Breast epithelium (tissue), 4 donors: ENCODE data around the gene LIN28B. TPM values are rescaled to one million over a fixed set of nuclear protein-coding genes. Genes with fewer than 3 reads are reported as not detected.

Experiments
- DNase-seq, 2 donors: peaks; one replicate each; pipeline ENCODE4 v3.0.0-alpha.2; 2019; ENCODE audit warnings: low spot score in 2 of 2
- H3K27ac ChIP-seq, 2 donors: fragments of 200-600 bp; sonication (generic) in 1 of 2; one replicate each; pipeline ENCODE4 v1.5.1; 2016 to 2019; ENCODE audit warnings: mild to moderate bottlenecking in 1 of 2
- H3K27me3 ChIP-seq, 2 donors: fragments of 200-600 bp; sonication (generic) in 1 of 2; one replicate each; pipeline versions ENCODE4 v1.5.1 to v1.6.0; 2017 to 2019; ENCODE audit warnings: control low read depth in 1 of 2, mild to moderate bottlenecking in 1 of 2
- H3K36me3 ChIP-seq: fragments of 200-600 bp; one replicate; pipeline ENCODE4 v1.5.1; 2019
- H3K4me1 ChIP-seq, 2 donors: fragments of 200-600 bp; sonication (generic); one replicate each; pipeline ENCODE4 v1.5.1; 2016 to 2019; ENCODE audit warnings: control low read depth in 1 of 2
- H3K4me3 ChIP-seq, 3 donors: fragments of 200-600 bp; sonication (generic); 1 replicate in 2 of 3; 2 replicates in 1 of 3; pipeline ENCODE4 v1.5.1; 2016 to 2019; ENCODE audit warnings: mild to moderate bottlenecking in 3 of 3, moderate library complexity in 2 of 3
- H3K9me3 ChIP-seq, 2 donors: fragments of 200-600 bp; sonication (generic) in 1 of 2; one replicate each; pipeline ENCODE4 v1.5.1; 2016 to 2019; ENCODE audit warnings: control low read depth in 1 of 2
- POLR2A ChIP-seq: fragments of 450-650 bp; IDR thresholded peaks from one replicate; pipeline ENCODE4 v1.6.1; 2016; ENCODE audit warnings: antibody characterized with exemption, mild to moderate bottlenecking, moderate library complexity
- POLR2AphosphoS5 ChIP-seq, 3 donors: sonication (generic); formaldehyde crosslinking; IDR thresholded peaks; one replicate each; pipeline ENCODE4 v1.6.1; 2017; ENCODE audit warnings: antibody characterized with exemption in 3 of 3
- intact Hi-C: fragments of 100-400 bp; cut with DNase I; formaldehyde crosslinking; loops from one replicate; pipeline ENCODE4 v1.15.1; 2023; ENCODE audit warnings: low total_unique reads
- total RNA-seq, 3 donors: library from RNA; depleted of rRNA; stranded (reverse); fragments of >200 nt; gene quantifications; one replicate each; pipeline ENCODE4 v1.1.0, GENCODE V29; 2016
- TF ChIP-seq, protein P1 (sequence below), 3 donors: fragments of 450-650 bp; IDR thresholded peaks; one replicate each; pipeline ENCODE4 v1.5.1; 2016 to 2017; ENCODE audit warnings: antibody characterized with exemption in 3 of 3, mild to moderate bottlenecking in 3 of 3, moderate library complexity in 3 of 3

Gene LIN28B
- total RNA-seq, 3 donors from 2014 or later = not detected

DNA sequence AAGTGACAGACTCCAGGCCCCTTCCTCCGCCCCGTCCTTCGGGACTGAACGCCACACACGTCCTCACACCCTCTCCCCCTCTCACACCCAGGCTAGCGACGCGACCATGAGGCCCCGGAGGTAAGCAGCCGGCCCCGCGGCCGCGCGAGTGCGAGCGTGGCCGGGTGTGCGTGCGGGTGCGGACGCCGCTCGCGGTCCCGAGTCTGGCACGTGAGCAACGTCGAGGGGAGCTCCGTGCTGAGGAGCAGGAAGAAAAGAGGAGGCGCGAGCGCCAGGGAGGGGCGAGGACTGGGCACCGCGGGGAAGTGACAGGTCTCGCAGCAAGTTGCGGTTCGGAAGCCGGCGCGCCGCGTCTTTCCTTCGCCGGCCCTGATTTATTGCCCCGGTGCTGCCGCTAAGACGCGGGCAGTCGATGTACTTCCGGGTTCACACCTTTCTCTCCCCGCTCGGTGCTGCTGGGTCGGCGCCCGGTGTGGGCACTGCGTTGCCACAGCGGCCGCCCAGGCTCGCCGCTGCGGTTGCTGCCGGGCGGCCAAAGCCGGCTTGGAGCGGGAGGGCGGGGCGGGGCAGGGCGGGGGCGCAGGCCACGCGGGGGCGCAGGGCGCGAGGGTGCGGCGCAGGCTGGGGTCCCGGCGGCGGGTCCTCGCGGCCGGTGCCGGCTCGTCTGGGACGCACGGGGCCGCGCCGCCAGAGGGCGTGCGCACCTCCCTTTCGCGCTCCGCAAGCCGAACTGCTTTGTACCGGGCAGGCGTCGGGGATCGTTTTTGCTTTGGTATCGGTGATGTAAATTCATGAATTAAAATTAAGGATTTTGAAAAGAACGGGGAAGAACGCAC lies 15.8 kb upstream of the LIN28B start:
- no peaks in the 10 kb centered on the region for H3K4me1 ChIP-seq
- H3K4me3 ChIP-seq = peak overlapping the region; percentile 30 to 63 (median 41)
- H3K36me3 ChIP-seq = peaks cover 4% of the 10 kb centered on the region
- H3K27ac ChIP-seq = no peak overlapping the region
- peaks cover 0 to 50% of the 10 kb centered on the region in 2 donors for H3K27me3 ChIP-seq
- intact Hi-C loops = no loop called here
- TF ChIP-seq, protein P1, sequence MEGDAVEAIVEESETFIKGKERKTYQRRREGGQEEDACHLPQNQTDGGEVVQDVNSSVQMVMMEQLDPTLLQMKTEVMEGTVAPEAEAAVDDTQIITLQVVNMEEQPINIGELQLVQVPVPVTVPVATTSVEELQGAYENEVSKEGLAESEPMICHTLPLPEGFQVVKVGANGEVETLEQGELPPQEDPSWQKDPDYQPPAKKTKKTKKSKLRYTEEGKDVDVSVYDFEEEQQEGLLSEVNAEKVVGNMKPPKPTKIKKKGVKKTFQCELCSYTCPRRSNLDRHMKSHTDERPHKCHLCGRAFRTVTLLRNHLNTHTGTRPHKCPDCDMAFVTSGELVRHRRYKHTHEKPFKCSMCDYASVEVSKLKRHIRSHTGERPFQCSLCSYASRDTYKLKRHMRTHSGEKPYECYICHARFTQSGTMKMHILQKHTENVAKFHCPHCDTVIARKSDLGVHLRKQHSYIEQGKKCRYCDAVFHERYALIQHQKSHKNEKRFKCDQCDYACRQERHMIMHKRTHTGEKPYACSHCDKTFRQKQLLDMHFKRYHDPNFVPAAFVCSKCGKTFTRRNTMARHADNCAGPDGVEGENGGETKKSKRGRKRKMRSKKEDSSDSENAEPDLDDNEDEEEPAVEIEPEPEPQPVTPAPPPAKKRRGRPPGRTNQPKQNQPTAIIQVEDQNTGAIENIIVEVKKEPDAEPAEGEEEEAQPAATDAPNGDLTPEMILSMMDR (IDR thresholded peaks at IDR 0.05) = no peak
- TF ChIP-seq POLR2AphosphoS5 (IDR thresholded peaks at IDR 0.05) (no peak), POLR2A (no peak)
- H3K9me3 ChIP-seq = peaks cover 6 to 15% of the 10 kb centered on the region in 2 donors
- no peak for DNase-seq

DNA sequence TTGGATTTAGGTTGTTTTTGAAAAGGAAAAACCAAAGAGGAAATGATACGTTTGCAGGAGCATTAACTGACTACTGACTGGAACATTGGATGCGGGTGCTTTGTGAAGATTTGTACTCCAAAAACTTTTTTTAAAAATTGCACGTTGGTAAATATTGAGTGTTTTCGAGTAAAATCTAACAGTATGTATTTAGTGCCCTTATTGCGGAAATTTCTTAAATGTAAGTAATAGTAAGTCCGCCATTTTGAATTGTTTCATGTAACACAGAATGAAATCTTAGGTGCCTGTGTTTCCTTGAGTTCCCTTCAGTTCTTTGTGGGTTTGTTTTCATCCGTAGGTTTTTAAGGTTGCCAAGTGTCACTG lies 15.2 kb upstream of the LIN28B start:
- TF ChIP-seq POLR2AphosphoS5 (IDR thresholded peaks at IDR 0.05) = no peak
- TF ChIP-seq, protein P1 (IDR thresholded peaks at IDR 0.05) = no peak
- TF ChIP-seq POLR2A = no peak
- peaks cover 6 to 15% of the 10 kb centered on the region in 2 donors for H3K9me3 ChIP-seq
- intact Hi-C loops = no loop called here
- no peak overlapping the region for H3K27ac ChIP-seq
- H3K4me1 ChIP-seq = no peaks in the 10 kb centered on the region
- DNase-seq = no peak
- peaks cover 4% of the 10 kb centered on the region for H3K36me3 ChIP-seq
- peak overlapping the region in 1 of 3 donors; percentile 63 for H3K4me3 ChIP-seq
- H3K27me3 ChIP-seq = peaks cover 0 to 46% of the 10 kb centered on the region in 2 donors

DNA sequence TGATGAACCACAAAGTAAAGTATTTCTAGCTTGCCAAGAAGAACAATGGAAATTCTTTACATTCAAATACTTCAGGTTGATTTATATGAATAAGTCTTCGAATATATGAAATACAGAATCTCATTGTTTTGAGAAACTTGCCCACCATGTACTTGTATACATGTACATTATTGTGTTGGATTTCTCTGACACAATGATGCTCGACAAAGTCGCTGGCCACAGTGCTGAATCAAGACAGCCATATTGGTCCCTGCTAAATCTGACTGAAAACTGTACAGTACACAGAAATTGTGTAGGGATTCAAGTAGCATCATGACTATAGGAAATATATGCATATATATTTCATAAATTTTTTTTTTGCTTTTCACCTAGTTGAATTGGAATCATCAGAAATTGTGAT lies 13.1 kb upstream of the LIN28B start:
- no peak overlapping the region for H3K27ac ChIP-seq
- no peaks in the 10 kb centered on the region for H3K4me1 ChIP-seq
- peaks cover 4% of the 10 kb centered on the region for H3K36me3 ChIP-seq
- TF ChIP-seq POLR2A = no peak
- TF ChIP-seq, protein P1 (IDR thresholded peaks at IDR 0.05) = no peak
- TF ChIP-seq POLR2AphosphoS5 (IDR thresholded peaks at IDR 0.05) = no peak
- H3K4me3 ChIP-seq = no peak overlapping the region
- H3K27me3 ChIP-seq = peaks cover 0 to 56% of the 10 kb centered on the region in 2 donors
- H3K9me3 ChIP-seq = peaks cover 0 to 15% of the 10 kb centered on the region in 2 donors
- no peak for DNase-seq
- intact Hi-C loops = no loop called here

DNA sequence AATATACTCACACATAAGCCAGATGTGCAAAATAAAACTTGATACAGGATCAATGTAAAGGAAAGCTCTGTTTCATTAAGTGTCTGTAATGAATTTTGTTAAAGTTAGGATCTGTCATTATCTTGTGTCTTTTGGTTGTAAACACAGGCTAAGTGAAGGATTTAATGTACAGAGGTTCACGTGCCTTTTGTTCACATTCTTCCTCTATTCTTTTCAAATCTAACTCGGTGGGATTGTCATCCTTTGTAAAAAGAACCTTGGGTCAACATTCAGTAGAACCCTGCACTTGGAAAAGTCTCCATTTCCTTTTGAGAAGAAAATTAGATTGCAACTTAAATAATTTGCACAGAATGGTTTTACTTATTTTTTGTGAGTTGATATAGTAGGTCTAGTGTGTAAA lies 7.7 kb upstream of the LIN28B start:
- TF ChIP-seq POLR2A (no peak), POLR2AphosphoS5 (IDR thresholded peaks at IDR 0.05) (no peak)
- TF ChIP-seq, protein P1 (IDR thresholded peaks at IDR 0.05) = no peak
- DNase-seq = no peak
- Histone ChIP-seq H3K27me3 (peaks cover 0 to 64% of the 10 kb centered on the region in 2 donors), H3K27ac (no peak overlapping the region), H3K36me3 (peaks cover 4% of the 10 kb centered on the region), H3K4me1 (no peaks in the 10 kb centered on the region), H3K9me3 (no peaks in the 10 kb centered on the region), H3K4me3 (no peak overlapping the region)
- intact Hi-C loops = no loop called here

DNA sequence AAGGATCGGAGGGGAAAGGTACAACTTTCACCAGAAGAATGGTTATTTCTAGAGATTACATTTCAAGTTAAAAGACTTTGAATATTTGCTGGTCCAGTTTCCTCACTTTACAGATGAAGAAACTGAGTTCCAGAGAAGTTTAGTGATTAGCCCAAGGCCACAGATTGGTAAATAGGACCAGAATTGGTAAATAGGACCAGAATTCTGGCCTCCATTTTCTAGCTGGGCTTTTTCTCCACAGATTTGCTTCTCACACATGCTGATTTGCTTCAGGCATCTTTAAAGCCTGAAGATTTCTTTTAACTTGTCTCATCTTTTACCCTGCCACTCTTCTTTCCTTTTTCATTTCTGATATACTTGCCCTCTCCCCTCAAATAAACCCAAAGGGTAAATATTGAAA lies 5.2 kb upstream of the LIN28B start:
- Histone ChIP-seq H3K27me3 (peaks cover 0 to 75% of the 10 kb centered on the region in 2 donors), H3K4me1 (no peaks in the 10 kb centered on the region)
- intact Hi-C loops = no loop called here

More for the DNA sequence above, 5.2 kb upstream of the LIN28B start:
- TF ChIP-seq POLR2A = no peak
- TF ChIP-seq, protein P1 (IDR thresholded peaks at IDR 0.05) = no peak
- no peak for TF ChIP-seq POLR2AphosphoS5 (IDR thresholded peaks at IDR 0.05)
- H3K4me3 ChIP-seq = no peak overlapping the region
- H3K9me3 ChIP-seq = no peaks in the 10 kb centered on the region
- H3K36me3 ChIP-seq = no peaks in the 10 kb centered on the region
- DNase-seq = no peak
- no peak overlapping the region for H3K27ac ChIP-seq
